Endothelial cell of hepatic sinusoid (primary cell): Measurements from ENCODE around the gene ADGRD1.
"Not testable (repeated sequence)": the region's sequence is repeated elsewhere in the genome, so short reads cannot be mapped to it uniquely, and the experiment has no call there.

Experiments
- in situ Hi-C: cut with HindIII; loops from 2 replicates; pipeline ENCODE4 v1.10.0; 2017; ENCODE audit warnings: low sequenced_read_pairs

ADGRD1 gene

DNA sequence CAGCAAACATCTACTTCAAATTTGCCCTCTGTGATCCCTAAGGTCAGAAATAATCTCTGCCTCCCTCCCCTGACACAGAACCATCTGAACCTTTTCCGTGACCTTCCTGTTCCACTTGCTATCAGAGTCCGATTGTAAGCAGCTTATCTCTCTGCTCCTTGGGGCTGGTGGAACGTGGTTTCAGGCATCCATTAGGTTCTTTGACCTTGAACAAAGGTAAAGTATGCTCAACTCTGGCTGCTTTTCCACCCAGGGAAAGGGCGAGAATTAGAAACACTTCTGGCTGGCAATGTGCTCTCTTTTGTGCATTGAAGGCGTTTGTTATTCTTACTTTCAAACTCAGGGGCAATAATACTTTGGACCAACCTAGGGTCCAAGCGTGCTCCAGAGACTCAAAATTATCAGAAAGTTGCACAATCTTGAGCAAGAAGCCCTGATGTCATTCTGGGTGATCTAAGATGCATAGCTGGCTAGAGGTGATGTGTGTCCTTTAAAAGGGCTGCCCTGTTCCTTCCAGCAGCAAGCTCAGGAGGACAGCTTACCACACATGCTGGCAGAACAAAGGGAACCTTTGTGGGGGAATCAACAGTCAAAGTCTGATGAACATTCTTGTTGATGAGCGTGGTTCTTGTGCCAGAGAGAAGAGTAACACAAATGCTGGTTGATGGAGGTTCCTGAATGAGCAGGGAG lies 29.8 kb downstream of the ADGRD1 start:
- in situ Hi-C loops = no loop called here

GRCh38 chr12:130984183-130985058 lies 30.7 kb downstream of the ADGRD1 start:
- in situ Hi-C loops = no loop called here

- in situ Hi-C loops = no loop called here
Measured at GRCh38 chr12:130987151-130987931, 33.6 kb downstream of the ADGRD1 start.

GRCh38 chr12:130988261-130988660 lies 34.6 kb downstream of the ADGRD1 start:
- in situ Hi-C loops = no loop called here

DNA sequence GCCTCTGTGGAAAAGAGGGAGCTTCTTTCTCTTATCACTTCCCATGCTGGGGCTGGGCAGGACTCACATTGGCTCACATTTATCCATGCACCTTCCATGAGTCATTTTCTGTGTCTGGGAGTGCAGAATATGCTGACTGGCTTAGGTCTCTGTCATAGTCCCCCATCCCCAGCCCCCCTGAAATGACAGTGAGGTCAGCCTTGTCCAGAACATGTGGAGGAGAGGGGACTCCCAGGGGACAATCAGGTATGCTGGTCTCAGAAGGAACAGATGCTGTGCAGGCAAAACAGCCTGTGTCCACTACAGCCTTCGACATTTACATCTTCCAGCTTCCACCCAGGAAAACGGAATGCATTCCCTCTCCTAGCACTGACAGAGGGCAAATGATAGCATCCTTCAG lies 35.0 kb downstream of the ADGRD1 start:
- in situ Hi-C loops = no loop called here

GRCh38 chr12:130989391-130989790 lies 35.7 kb downstream of the ADGRD1 start:
- in situ Hi-C loops = no loop called here

- in situ Hi-C loops = no loop called here
Measured at GRCh38 chr12:130990034-130990433, 36.3 kb downstream of the ADGRD1 start.

DNA sequence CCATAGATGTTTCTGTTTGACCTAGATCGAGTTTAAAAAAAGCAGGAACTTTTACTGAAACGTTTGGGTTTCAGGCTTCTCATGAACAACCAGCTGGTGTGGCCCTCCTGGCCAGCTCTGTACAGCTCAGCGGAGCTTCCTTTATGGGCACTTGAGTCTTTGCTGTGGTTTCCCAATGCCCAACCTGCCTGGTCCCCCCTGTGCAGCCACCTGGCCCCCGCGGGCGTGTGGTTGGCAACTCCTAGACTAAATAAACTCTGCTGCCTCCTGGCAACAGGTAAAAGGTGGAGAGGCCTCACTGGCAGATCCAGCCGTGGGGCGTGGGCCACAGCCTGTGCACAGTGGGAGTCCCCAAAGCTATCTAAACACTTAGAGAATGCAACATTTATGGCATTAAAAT lies 38.7 kb downstream of the ADGRD1 start:
- in situ Hi-C loops = no loop called here

GRCh38 chr12:130992979-130993538 lies 39.4 kb downstream of the ADGRD1 start:
- in situ Hi-C loops = no loop called here

DNA sequence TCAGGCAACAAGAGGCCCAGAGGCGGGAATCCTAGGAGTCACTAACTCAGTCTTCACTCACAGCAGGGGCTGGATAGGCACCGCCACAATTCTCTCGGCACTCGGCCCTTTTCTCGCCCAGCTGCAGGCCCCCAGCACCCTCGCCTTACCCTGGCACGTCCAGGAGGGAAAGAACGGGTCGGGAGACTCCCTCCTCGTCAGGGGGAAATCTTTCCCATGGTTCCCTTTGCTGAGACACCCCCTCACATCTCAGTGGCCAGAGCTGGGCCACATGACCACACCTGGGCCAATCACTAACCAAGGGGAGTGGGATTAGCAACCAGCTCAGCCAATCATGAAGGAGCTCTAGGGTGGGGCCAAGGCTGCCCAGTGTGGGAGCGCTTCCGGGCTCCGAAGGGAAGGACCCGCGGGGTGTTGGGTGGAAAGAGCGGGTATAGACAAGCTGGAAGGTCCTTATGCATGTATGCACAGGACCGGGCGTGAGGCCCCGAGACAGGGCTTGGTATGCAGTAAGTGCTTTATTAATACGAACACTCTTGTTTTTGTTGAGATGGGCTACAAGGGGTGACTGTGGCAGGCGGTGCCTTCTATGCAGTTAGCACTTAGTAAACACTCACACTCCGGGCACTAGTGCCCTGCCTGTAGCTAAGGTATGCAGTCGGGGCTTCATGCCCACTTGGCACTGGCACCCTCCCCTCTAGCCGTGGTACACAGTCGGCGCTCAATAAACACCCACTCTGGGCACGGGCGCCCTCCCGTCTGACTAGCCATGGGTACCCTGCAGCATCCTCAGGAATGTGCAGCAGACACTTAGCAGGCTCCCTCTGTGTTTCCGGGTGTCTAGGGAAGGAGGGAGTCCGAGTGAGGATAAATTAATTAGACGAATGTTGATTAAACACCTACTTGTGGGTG lies 40.3 kb downstream of the ADGRD1 start:
- in situ Hi-C loops = no loop called here

DNA sequence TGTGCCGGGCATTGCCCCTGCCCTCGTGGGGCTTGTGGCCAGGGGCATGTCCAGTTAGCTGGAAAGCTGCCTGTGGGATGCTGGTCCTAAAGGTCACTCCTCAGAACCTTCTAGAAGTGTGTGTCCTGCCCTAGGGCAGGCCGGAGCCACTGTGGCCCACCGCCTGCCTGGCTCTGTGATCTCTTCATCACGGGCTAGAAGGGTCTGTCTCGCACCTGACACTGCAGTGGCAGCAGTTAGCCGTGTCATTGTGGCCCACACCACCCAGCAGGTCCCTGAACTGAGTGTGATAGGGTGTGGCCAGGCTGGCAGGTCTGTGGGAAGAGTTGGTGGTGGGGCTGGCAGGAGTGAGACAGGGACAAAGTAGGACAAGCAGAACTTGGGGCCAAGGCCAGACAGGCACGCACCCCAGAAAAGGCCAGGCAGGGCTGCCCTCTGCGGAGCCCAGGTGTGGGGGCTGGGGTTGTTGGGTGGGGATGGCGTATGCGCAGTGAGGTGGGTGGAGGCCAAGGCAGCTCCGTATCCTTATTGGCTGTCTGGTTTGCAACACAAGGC lies 41.2 kb downstream of the ADGRD1 start:
- in situ Hi-C loops = no loop called here

GRCh38 chr12:130995386-130995969 lies 41.8 kb downstream of the ADGRD1 start:
- in situ Hi-C loops = not testable (repeated sequence)

DNA sequence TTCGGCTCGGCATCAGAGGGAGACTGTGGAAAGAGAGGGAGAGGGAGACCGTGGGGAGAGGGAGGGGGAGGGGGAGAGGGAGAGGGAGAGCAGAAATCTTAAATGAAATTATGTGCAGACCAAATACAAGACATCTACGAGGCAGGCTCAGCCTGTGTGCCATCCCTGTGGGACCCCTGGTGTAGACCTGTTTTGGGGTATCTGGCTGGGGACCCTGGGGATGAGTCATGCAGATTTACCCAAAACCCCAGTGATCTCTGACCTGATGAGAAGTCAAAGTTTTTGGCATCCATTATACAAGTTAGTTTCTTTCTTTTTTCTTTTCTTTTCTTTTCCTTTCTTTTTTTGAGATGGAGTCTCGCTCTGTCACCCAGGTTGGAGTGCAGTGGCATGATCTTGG lies 44.4 kb downstream of the ADGRD1 start:
- in situ Hi-C loops = no loop called here

DNA sequence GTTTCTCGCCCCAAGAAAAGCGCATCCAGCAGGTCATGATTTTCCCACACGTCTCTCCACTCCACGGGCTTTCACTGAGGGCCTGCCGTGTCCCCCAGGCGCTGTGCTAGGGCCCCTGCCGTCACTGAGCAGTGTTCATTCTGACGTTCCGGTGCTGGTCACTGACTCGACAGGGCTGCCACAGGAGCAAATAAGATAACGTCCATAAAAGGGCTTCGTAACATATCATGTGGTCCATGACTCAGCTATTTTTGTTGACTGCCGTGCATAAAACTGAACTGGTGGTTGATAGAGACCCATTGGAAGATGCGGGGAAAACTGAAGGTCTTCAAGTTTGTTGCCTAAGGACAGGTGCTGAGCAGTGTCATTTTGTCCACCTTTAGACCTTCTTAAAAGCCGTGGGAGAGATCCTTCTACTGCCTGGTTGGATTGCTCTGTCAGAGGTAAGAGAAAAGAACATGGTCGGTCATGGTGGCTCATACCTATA lies 46.3 kb downstream of the ADGRD1 start:
- in situ Hi-C loops = no loop called here

GRCh38 chr12:131001493-131001892 lies 47.8 kb downstream of the ADGRD1 start:
- in situ Hi-C loops = no loop called here

- in situ Hi-C loops = no loop called here
Measured at GRCh38 chr12:131002216-131002631, 48.5 kb downstream of the ADGRD1 start.

DNA sequence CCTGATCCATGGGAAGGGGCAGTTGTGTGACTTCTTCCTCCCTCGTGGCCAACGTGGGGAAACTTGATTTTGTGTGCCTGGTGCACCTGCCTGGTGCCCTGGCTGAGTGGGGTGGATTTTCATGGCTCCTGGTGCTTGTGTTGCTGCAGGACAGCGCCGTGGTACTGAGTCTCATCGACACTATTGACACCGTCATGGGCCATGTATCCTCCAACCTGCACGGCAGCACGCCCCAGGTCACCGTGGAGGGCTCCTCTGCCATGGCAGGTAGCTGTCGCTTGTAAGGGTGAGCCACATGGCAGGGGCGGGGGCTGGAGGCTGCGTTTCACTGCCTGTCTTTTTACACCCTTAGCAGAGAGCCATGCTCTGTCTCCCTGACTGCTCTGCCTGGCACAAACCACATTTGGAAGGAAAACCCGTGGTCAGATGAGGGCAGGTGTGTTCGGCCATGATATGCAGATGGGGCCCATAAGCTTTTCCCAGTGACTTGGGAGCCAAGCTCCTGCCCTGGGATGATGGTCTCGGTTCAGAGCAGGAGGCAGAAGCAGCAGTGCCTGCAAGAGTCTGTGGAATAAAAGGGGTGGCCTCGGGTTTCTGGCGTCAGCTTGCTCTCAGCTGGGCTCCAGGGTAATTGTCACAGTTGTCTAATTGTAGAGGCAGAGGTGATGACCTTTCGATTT lies 49.5 kb downstream of the ADGRD1 start:
- in situ Hi-C loops = no loop called here

DNA sequence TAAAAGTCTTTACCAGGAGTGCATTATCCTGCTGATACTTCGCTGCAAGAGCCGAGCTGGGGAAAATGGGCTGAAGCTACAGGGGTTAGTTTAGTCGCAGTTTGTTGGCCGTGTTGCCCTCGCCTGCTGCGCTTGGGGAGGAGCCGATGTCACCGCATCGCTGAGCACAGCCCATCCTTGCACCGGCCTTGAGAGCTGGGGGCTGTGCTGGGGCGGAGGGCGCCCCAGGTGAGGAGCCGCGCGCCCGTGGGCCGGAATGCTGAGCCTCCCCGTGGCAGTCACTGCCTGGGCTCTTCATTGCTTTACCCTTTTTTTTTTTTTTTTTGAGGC lies 50.0 kb downstream of the ADGRD1 start:
- in situ Hi-C loops = no loop called here

DNA sequence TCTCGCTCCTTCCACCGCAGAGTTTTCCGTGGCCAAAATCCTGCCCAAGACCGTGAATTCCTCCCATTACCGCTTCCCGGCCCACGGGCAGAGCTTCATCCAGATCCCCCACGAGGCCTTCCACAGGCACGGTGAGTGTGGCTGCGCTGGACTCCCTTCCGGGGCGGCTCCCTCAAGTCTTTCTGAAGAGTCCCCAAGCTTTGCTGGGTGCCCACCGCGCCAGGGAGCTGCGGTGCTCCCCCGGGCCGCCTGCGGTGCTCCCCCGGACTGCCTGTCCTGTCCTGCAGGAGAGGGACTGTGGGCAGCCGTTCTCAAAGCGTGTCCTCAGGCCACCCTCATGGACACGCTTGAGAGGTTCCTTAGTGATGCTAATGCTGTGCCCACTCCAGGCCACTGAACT lies 50.5 kb downstream of the ADGRD1 start:
- in situ Hi-C loops = no loop called here
